HepG2 (cell line): Measurements from ENCODE around the gene CASP12. TPM values are rescaled to one million over a fixed set of nuclear protein-coding genes. Genes with fewer than 3 reads are reported as not detected.

ENCODE experiments used
- ATAC-seq: fragments of 200-7000 bp; cut with Tn5 transposase; 3 replicates; pipeline ENCODE4 v1.9.1; 2020; ENCODE audit warnings: mild to moderate bottlenecking, moderate library complexity
- BruUV-seq: library from RNA; stranded (reverse); fragments of 400-500 nt; replicated peaks from 2 replicates; lab custom pipeline; 2021; lab: Mats Ljungman, UMichigan
- CTCF ChIA-PET: fragments of 300-600 bp; formaldehyde crosslinking; extraction: SDS; loops from one replicate; lab custom pipeline; 2021; ENCODE audit warnings: low total read pairs, inconsistent platforms, low intra/inter-chr PET ratio; lab: Yijun Ruan, JAX
- POLR2A ChIA-PET: fragments of 350-600 bp; sonication (Branson Sonifier 250); formaldehyde crosslinking; loops from one replicate; lab custom pipeline; 2020; ENCODE audit warnings: antibody characterized with exemption, inconsistent platforms; lab: Yijun Ruan, JAX
- DNase-seq: peaks from one replicate; pipeline ENCODE4 v3.0.0-alpha.2; 2015; ENCODE audit warnings: low spot score
- FAIRE-seq: peaks from 3 replicates; lab custom pipeline; 2011; peaks lifted over from hg19 to GRCh38; lab: Jason Lieb, UNC
- H2AFZ ChIP-seq: one replicate; pipeline ENCODE4 v1.6.1; 2011; ENCODE audit warnings: low read length, inconsistent platforms
- H3K27ac ChIP-seq: fragments of 300-600 bp; 3 replicates; pipeline ENCODE4 v1.8.0; 2011; ENCODE audit warnings: mixed run types, mild to moderate bottlenecking, mixed read lengths, low read length, inconsistent platforms; ENCODE audit not compliant: insufficient read depth; ENCODE audit errors: extremely low read length
- H3K27me3 ChIP-seq, 2 experiments: fragments of 200-600 bp in 1 of 2; 2 replicates in 1 of 2; 3 replicates in 1 of 2; pipeline versions ENCODE4 v1.6.0 to v1.8.0; 2011; ENCODE audit warnings: low read length in 2 of 2, mild to moderate bottlenecking in 2 of 2, moderate library complexity in 2 of 2, inconsistent platforms in 1 of 2; ENCODE audit not compliant: insufficient read depth in 2 of 2, control insufficient read depth in 1 of 2
- H3K36me3 ChIP-seq, 2 experiments: fragments of 200-600 bp in 1 of 2; replicated peaks in 1 of 2; 2 replicates in 1 of 2; 3 replicates in 1 of 2; pipeline versions ENCODE4 v1.5.1 to v1.8.0; 2011; ENCODE audit warnings: low read length in 2 of 2, inconsistent platforms in 1 of 2; ENCODE audit not compliant: insufficient read depth in 2 of 2, control insufficient read depth in 1 of 2
- H3K4me1 ChIP-seq: 2 replicates; pipeline ENCODE4 v1.5.1; 2012; ENCODE audit warnings: low read length, inconsistent platforms; ENCODE audit not compliant: insufficient read depth
- H3K4me2 ChIP-seq: 2 replicates; pipeline ENCODE4 v1.6.0; 2011; ENCODE audit warnings: low read depth, low read length, inconsistent platforms
- H3K4me3 ChIP-seq, 3 experiments: fragments of 200-600 bp in 1 of 3; sonication (generic), shearing (Covaris generic) in 1 of 3; replicated peaks in 1 of 3; 2 replicates each; pipeline ENCODE4 v1.5.1; 2011 to 2016; ENCODE audit warnings: low read length in 3 of 3, inconsistent platforms in 2 of 3, low read depth in 2 of 3, mild to moderate bottlenecking in 2 of 3, control low read depth in 1 of 3, mixed read lengths in 1 of 3; ENCODE audit not compliant: insufficient read depth in 1 of 3
- H3K79me2 ChIP-seq: one replicate; pipeline ENCODE4 v1.6.1; 2011; ENCODE audit warnings: low read length, inconsistent platforms; ENCODE audit not compliant: insufficient read depth
- H3K9ac ChIP-seq: 2 replicates; pipeline ENCODE4 v1.6.0; 2011; ENCODE audit warnings: mild to moderate bottlenecking, low read depth, low read length, inconsistent platforms; ENCODE audit not compliant: insufficient read depth
- H3K9me3 ChIP-seq: 2 replicates; pipeline ENCODE4 v1.5.1; 2012; ENCODE audit warnings: mild to moderate bottlenecking, low read length
- H4K20me1 ChIP-seq: 2 replicates; pipeline ENCODE4 v1.6.0; 2011; ENCODE audit warnings: inconsistent platforms, mild to moderate bottlenecking, low read length, moderate library complexity; ENCODE audit not compliant: insufficient read depth
- ATF7 ChIP-seq, 2 experiments: fragments of 450-650 bp in 1 of 2; sonication (generic) in 1 of 2; formaldehyde crosslinking in 1 of 2; IDR thresholded peaks; 2 replicates each; pipeline versions ENCODE4 v1.4.0 to v1.6.1; 2016 to 2020; ENCODE audit warnings: antibody characterized with exemption in 1 of 2, mild to moderate bottlenecking in 1 of 2, missing genetic modification reagents in 1 of 2
- CENPBD1 ChIP-seq: sonication (generic); formaldehyde crosslinking; IDR thresholded peaks from 2 replicates; pipeline ENCODE4 v1.8.0; 2022; ENCODE audit warnings: missing genetic modification reagents, low read depth, mild to moderate bottlenecking, borderline replicate concordance
- HIC2 ChIP-seq: sonication (generic); formaldehyde crosslinking; IDR thresholded peaks from 2 replicates; pipeline ENCODE4 v1.9.0; 2022; ENCODE audit warnings: low read depth, missing genetic modification reagents
- NR2C2 ChIP-seq: sonication (generic); formaldehyde crosslinking; IDR thresholded peaks from 2 replicates; pipeline ENCODE4 v1.4.0; 2020; ENCODE audit warnings: missing genetic modification reagents, mild to moderate bottlenecking, moderate library complexity, borderline replicate concordance
- SP140L ChIP-seq: sonication (generic); formaldehyde crosslinking; IDR thresholded peaks from 2 replicates; pipeline ENCODE4 v1.4.0; 2020; ENCODE audit warnings: missing genetic modification reagents, borderline replicate concordance
- ZNF609 ChIP-seq: sonication (generic); formaldehyde crosslinking; IDR thresholded peaks from 2 replicates; pipeline ENCODE4 v1.4.0; 2020; ENCODE audit warnings: mild to moderate bottlenecking, missing genetic modification reagents, borderline replicate concordance
- in situ Hi-C: cut with HindIII; loops from 2 replicates; pipeline ENCODE4 v1.10.0; 2017; ENCODE audit warnings: low pct_unique_long_range_greater_than_20kb; ENCODE audit not compliant: extremely low pct_ligation_motif_present
- intact Hi-C: fragments of 100-400 bp; cut with micrococcal nuclease; formaldehyde crosslinking; loops from one replicate; pipeline ENCODE4 v1.10.0; 2022; ENCODE audit not compliant: unreplicated experiment
- polyA plus RNA-seq, 8 experiments: library from polyadenylated mRNA; depleted of rRNA in 3 of 8; stranded (reverse) in 7 of 8; unstranded in 1 of 8; fragments of >200 nt; fragmentation: Illumina TruSeq in 4 of 8; extraction: Trizol in 4 of 8; gene quantifications; 2 replicates each; pipeline versions ENCODE4 v1.2.1 to v1.2.3, GENCODE V29; 2011 to 2016; ENCODE audit warnings: low read depth in 4 of 8, missing spikeins in 1 of 8, mixed read lengths in 1 of 8; ENCODE audit not compliant: insufficient read depth in 1 of 8
- total RNA-seq, 5 experiments: library from RNA; depleted of rRNA; stranded (reverse); fragments of >200 nt; fragmentation: Illumina TruSeq; extraction: Trizol; gene quantifications; 2 replicates each; pipeline ENCODE4 v1.2.3, GENCODE V29; 2016; ENCODE audit warnings: low read depth in 1 of 5
- TF ChIP-seq, protein P1 (sequence below): sonication (generic); formaldehyde crosslinking; IDR thresholded peaks from 2 replicates; pipeline ENCODE4 v1.4.0; 2020; ENCODE audit warnings: missing genetic modification reagents, low read depth, mild to moderate bottlenecking, borderline replicate concordance

The CASP12 gene
- total and polyA plus RNA-seq, 2 of the 13 experiments (the other 11 are each of a cell fraction or from before 2014, with no cell fraction given): not detected

GRCh38 chr11:104916442-104916841 is 18.2 kb upstream of the CASP12 start:
- FAIRE-seq: no peak
- no peaks in the 10 kb centered on the region for H4K20me1 ChIP-seq
- no peak overlapping the region for H3K9ac ChIP-seq
- H3K36me3 ChIP-seq: no peaks in the 10 kb centered on the region
- no peaks in the 10 kb centered on the region for H3K79me2 ChIP-seq
- no peak for ATAC-seq
- no TSS peak for BruUV-seq
- in situ Hi-C loops (no loop called here), intact Hi-C loops (no loop called here)
- H3K27me3 ChIP-seq: no peaks in the 10 kb centered on the region
- ChIA-PET CTCF (no interaction called here), POLR2A (no interaction called here)
- no peak for DNase-seq
- H2AFZ ChIP-seq: no peak overlapping the region
- H3K27ac ChIP-seq: no peak overlapping the region
- H3K4me1 ChIP-seq: no peaks in the 10 kb centered on the region
- no peak overlapping the region for H3K4me3 ChIP-seq
- no peaks in the 10 kb centered on the region for H3K9me3 ChIP-seq
- no peak overlapping the region for H3K4me2 ChIP-seq
- TF ChIP-seq NR2C2 (no peak), SP140L (CRISPR knock-in tag) (no peak), ZNF609 (no peak), ATF7 (IDR thresholded peaks at IDR 0.05) (no peak), ATF7 (CRISPR knock-in tag; IDR thresholded peaks at IDR 0.05) (no peak), CENPBD1 (CRISPR knock-in tag) (no peak), HIC2 (CRISPR knock-in tag) (no peak)
- TF ChIP-seq, protein P1, sequence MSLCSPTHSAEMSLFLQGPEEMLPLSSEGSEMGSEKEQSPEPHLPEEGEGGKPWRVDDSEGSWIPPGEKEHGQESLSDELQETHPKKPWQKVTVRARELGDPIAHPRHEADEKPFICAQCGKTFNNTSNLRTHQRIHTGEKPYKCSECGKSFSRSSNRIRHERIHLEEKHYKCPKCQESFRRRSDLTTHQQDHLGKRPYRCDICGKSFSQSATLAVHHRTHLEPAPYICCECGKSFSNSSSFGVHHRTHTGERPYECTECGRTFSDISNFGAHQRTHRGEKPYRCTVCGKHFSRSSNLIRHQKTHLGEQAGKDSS (CRISPR knock-in tag): no peak
